Astrocyte (in vitro differentiated cells and primary cell): ENCODE results near the gene INPP5A.

ENCODE experiments used
- EZH2 ChIP-seq: IDR thresholded peaks from 2 replicates; pipeline ENCODE4 v1.6.1; 2012; ENCODE audit warnings: mild to moderate bottlenecking, low read length, inconsistent platforms; ENCODE audit not compliant: insufficient read depth
- TF ChIP-seq, protein P1 (sequence below): IDR thresholded peaks from 2 replicates; pipeline ENCODE4 v1.5.1; 2011; ENCODE audit warnings: low read depth, mild to moderate bottlenecking, inconsistent platforms, low read length, moderate library complexity; ENCODE audit not compliant: insufficient read depth

DNA sequence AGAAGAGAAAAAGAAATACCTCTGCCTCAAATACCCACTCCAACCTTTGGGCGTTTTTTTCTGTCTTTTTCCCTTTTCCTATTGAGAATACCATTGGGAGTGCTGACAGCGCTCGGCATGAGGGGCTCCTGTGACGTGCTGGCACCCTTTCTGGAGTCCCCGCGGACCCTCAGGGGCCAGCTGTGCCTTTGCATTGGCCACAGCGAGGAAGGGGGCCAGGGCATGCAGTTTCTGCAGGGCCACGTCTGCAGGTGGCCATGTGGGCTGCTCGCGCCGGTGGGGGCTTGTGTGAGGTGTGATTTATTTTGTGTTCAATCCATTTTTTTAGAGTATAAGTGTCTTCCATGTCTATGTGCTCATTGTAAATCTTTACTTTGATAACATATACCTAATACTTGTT is 57.4 kb downstream of the INPP5A start:
- TF ChIP-seq, protein P1, sequence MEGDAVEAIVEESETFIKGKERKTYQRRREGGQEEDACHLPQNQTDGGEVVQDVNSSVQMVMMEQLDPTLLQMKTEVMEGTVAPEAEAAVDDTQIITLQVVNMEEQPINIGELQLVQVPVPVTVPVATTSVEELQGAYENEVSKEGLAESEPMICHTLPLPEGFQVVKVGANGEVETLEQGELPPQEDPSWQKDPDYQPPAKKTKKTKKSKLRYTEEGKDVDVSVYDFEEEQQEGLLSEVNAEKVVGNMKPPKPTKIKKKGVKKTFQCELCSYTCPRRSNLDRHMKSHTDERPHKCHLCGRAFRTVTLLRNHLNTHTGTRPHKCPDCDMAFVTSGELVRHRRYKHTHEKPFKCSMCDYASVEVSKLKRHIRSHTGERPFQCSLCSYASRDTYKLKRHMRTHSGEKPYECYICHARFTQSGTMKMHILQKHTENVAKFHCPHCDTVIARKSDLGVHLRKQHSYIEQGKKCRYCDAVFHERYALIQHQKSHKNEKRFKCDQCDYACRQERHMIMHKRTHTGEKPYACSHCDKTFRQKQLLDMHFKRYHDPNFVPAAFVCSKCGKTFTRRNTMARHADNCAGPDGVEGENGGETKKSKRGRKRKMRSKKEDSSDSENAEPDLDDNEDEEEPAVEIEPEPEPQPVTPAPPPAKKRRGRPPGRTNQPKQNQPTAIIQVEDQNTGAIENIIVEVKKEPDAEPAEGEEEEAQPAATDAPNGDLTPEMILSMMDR, result no peak
- TF ChIP-seq EZH2, result no peak
